AML-193 (cell line): Measurements from ENCODE around the gene ARHGAP28.

Experiments
- DNase-seq, 2 experiments: peaks; one replicate each; lab custom pipeline; 2025; lab: John Stamatoyannopoulos, UW

ARHGAP28 gene, protein sequence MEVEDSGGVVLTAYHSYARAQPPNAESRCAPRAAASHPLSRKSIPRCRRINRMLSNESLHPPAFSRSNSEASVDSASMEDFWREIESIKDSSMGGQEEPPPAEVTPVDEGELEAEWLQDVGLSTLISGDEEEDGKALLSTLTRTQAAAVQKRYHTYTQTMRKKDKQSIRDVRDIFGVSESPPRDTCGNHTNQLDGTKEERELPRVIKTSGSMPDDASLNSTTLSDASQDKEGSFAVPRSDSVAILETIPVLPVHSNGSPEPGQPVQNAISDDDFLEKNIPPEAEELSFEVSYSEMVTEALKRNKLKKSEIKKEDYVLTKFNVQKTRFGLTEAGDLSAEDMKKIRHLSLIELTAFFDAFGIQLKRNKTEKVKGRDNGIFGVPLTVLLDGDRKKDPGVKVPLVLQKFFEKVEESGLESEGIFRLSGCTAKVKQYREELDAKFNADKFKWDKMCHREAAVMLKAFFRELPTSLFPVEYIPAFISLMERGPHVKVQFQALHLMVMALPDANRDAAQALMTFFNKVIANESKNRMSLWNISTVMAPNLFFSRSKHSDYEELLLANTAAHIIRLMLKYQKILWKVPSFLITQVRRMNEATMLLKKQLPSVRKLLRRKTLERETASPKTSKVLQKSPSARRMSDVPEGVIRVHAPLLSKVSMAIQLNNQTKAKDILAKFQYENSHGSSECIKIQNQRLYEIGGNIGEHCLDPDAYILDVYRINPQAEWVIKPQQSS

GRCh38 chr18:6729247-6730091 lies at the start of gene ARHGAP28:
ARHGAP28 (plus strand) TSS chr18:6729716; CDS start chr18:6729822, 106 bp downstream.
- DNase-seq: no peak

DNA sequence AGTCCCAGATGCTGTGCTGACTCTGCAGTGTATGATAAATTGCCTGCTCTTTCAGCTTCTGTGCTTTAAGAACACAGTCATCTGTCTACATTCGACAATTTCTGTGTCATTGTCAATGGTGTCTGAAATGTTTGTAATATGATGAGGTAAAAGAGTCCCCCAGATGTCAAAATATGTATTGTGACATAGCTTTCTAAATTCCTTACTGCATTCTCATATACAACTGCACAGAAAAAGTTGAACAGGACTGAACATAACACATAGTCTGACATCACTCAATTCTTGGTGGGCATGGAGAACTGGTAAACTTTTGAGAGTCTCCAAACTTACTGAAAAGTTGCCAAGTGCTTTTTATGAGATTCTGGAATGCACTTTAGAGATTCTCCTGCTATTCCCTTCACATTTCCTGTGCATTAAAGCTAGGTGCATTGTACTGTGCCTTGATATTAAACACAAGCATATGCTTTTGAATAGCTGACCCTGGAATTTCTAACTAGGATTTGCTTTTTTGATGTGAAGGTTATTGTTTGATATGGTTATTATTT lies 48.1 kb upstream of the ARHGAP28 start:
- no peak for DNase-seq

DNA sequence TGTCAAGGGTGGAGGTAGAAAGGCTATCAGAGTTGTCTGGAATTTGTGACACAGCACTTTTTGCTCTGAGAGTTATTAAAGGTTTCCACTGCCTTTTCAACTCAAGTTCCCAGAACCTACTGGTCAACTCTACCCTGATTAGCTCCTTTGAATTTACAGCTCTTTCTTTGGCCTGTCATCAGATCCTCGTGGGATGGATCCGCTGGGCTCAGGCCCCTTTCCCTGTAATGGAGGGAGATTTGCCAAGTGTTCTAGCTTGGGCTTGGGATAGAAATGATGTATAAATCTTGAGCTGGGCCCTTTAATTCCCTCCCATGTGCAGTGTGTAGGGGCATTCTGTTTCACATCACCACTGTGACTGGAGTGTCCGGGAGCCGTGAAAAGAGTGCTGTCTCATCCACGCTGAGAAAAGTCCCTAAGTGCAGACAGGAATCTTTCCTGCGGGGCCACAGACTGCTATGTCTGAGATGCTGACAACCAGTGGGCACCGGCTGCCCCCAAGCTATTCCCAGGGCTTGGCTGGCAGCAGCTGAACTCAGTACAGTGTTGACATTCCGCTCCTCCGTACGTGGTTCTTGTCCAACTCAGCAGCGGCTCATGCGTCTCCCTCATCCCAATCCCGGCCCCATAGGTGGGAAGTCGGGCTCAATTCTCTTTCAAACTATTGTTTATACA lies 46.9 kb upstream of the ARHGAP28 start:
- DNase-seq: no peak

GRCh38 chr18:6683112-6683876 lies 46.2 kb upstream of the ARHGAP28 start:
- no peak for DNase-seq

GRCh38 chr18:6687676-6688075 lies 41.8 kb upstream of the ARHGAP28 start:
- no peak for DNase-seq

- DNase-seq: no peak
These were observed 20.6 kb upstream of the ARHGAP28 start for GRCh38 chr18:6708890-6709289.

DNA sequence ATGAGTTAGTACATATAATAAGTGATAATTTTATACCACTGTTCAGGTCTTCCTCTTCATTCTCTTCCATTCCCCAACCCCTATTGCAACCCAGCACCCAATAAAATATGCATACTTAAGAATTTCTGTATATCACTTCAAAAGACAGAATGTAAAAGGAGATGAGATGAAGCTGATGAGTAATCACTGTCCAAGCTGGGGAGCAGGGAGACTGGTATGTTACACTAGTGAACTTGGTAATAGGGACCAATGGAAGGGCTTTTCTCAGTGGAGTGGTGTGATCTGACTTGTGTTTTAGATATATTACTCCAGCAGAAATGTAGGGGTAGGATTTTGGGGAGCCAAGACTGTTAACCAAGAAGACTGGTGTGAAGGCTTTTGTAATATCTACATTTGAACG lies 18.0 kb upstream of the ARHGAP28 start:
- no peak for DNase-seq

- no peak for DNase-seq
These were observed 17.1 kb upstream of the ARHGAP28 start for GRCh38 chr18:6712401-6712800.

GRCh38 chr18:6714010-6714409 lies 15.5 kb upstream of the ARHGAP28 start:
- no peak for DNase-seq

DNA sequence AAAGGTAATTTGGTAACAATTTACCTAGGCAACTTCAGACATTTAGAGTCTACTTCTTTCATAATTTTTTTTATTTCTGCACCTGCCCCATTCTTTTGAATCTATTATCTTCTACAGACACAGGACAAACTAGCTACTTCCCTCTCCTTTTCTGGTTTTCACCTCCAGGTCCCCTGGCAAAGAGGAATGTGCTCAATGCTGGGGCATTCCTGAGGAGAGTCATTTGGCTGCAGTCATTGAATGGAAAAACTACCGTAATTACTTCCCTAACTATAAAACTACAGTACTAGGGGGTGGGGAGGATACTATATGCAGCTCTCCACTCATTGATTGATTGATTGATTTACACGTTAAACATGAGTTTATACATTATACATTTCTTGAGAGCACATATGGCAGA lies 11.2 kb upstream of the ARHGAP28 start:
- no peak for DNase-seq

- DNase-seq: no peak
These were observed 10.2 kb upstream of the ARHGAP28 start for GRCh38 chr18:6719098-6719846.

DNA sequence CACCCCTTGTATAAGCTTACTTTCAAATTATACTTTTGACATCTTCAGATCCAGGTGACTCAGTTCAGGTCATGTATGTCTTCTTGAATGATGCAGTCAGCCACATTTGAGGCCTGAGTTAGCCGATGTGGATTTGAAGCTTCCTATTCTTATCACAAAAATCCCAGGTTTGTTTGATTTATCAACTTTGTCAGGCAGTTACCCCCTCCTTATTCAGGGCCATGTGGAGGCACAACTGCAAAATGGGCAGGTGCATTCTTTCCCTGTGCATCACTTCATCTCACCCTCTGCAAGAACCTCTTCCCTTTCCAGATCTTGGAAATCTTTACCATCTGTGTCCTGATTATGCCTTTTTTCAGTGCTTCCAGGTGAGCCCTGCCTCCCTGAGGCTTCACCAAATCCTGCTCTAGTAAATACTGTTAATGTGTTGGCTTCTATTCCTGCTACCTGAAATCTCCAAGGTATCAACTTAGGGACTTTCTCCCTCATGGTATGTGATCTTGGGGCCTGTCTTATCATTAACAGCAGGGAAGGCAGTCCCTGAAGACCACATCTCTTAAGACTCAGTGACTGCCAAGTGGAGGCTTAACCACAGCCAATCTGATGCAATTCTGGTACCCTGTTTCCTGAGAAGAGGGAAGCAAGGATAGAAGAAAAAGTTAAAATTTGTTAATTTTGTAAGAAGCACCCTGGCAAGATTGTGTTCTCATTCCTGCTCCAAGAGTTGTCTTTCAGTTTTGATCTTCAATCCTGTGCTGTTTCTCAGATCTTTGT lies 9.4 kb upstream of the ARHGAP28 start:
- DNase-seq: no peak

DNA sequence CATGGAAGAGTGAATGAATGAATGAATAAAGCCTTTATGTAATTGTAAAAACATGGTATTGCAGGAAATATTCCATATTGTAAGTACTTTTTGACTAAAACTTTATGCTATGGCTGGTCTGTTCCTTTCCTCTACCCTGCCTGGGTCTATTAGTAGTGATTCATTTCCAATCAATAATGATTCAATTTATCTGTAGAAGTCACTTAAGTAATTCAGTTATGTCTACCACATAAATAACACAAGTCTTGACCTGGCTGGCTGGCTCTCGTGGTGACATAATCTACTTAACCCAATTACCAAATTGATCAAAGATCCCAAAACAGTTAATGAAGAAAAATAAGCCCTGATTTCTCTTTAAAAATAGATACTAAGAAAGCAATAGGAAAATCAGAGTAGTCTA lies 7.8 kb upstream of the ARHGAP28 start:
- DNase-seq: no peak

- DNase-seq: no peak
These were observed 6.8 kb upstream of the ARHGAP28 start for GRCh38 chr18:6722690-6723089.

- DNase-seq: no peak
These were observed 5.2 kb upstream of the ARHGAP28 start for GRCh38 chr18:6724331-6724730.

GRCh38 chr18:6728331-6728730 lies 1.2 kb upstream of the ARHGAP28 start:
- DNase-seq: no peak

DNA sequence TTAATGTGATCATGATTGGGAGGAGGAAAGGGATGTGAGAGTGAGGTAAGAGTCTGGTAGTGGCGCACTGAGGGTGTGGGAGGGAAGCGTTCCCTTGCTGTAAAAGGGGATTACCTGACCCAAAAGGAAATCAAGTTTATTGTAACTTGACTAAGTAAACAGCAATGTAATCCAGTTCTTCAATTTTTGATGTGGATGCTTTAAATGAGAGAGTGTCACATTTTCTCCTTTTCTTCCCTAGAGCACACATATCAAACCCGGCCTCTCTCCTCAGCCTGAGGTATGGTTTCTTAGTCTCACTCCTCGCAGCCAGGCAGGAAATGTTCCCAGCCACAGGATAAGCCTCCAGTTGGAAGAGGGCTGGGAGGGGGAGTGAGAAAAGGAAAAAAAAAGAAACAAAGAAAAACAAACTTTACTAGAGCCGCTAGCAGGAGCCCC lies 688 bp upstream of the ARHGAP28 start:
- DNase-seq: no peak

DNA sequence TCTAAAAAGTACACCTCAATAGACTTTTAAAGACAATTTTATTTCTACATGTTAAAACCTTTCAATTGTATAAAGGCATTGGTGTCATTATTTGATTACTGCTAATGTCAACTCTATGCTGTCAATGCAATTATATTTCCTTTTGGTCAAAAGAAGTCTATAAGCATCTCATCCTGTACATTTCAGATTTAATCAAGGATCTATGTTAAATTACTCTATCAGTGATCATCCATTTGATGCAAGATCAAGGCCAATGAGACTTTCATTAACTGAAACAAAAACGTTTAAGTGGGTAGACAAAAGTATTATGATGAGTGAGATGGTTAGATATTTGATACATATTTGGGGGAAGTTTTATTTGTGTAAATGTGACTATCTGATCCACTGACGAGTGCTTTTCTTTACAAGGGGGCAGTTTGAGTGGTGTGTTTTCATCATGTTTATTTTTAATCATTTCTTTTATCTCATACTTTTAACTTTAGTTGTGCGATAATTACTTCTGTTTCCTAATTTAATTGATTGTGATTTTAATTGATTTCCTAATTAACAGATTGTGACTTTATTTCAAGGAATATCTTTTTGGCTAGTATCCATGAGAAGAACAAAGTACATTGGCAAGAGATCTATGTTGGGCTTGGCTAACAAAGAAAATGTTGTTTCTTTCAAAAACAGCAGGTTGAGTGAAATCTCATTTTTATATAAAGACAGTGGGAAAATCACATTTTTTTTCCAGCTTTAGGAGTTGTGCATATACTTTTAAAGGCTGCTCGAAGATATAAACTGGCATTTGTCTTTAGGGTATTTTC lies 1.1 kb downstream of the ARHGAP28 start:
- DNase-seq: no peak
